D721Med (cell line): ENCODE data around the gene PRLH.

Experiments
- DNase-seq: peaks from one replicate; pipeline ENCODE4 v3.0.0; 2011; ENCODE audit warnings: low spot score; ENCODE audit not compliant: insufficient read length
- FAIRE-seq: peaks from 2 replicates; lab custom pipeline; 2011; peaks lifted over from hg19 to GRCh38; lab: Jason Lieb, UNC
- TF ChIP-seq, protein P1 (sequence below): IDR thresholded peaks from 2 replicates; pipeline ENCODE4 v1.5.1; 2012; ENCODE audit warnings: mild to moderate bottlenecking, control low read depth; ENCODE audit not compliant: insufficient read depth; ENCODE audit errors: missing control alignments

PRLH gene

DNA sequence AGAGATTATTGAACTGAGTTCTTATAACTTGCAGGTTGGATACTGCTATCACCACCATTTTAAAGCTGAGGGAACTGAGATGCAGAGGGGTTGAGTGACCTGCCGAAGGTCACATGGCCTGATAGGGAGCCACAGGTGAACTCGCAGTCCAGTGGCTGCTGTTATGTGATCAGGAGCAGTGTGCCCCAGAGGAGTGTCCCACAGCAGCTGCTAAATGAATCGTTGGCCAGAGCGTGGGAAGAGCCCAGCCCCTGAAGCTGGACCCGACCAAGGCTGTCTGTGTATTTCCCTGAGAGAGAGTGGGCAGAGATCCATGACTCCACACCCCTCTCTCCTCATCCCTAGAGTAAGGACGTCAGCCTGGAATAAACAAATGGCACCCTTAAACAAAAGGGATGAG lies 26.7 kb upstream of the PRLH start:
- no peak for FAIRE-seq
- TF ChIP-seq, protein P1, sequence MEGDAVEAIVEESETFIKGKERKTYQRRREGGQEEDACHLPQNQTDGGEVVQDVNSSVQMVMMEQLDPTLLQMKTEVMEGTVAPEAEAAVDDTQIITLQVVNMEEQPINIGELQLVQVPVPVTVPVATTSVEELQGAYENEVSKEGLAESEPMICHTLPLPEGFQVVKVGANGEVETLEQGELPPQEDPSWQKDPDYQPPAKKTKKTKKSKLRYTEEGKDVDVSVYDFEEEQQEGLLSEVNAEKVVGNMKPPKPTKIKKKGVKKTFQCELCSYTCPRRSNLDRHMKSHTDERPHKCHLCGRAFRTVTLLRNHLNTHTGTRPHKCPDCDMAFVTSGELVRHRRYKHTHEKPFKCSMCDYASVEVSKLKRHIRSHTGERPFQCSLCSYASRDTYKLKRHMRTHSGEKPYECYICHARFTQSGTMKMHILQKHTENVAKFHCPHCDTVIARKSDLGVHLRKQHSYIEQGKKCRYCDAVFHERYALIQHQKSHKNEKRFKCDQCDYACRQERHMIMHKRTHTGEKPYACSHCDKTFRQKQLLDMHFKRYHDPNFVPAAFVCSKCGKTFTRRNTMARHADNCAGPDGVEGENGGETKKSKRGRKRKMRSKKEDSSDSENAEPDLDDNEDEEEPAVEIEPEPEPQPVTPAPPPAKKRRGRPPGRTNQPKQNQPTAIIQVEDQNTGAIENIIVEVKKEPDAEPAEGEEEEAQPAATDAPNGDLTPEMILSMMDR: no peak
- DNase-seq: no peak

DNA sequence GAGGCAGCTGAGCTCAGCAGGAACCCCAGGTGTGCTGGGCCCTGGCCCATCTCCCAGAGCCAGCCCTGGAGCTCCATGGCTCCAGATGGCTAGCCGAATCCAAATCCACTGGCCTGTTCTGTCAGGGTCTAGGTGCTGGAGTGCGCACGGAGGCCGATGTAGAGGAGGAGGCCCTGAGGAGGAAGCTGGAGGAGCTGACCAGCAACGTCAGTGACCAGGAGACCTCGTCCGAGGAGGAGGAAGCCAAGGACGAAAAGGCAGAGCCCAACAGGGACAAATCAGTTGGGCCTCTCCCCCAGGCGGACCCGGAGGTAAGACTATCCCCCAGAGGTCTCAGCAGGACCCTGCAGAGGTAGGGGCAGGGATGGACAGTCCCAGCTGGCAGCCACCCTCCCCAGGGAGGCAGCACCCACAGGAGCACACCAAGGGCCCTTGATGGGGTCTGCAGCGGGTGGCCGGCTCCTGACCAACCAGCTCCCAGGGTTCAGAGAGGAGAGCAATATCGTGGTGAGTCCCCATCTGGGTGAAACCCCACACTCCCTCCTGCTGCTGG lies 26.1 kb upstream of the PRLH start:
- FAIRE-seq (no peak), DNase-seq (no peak)
- TF ChIP-seq, protein P1: no peak

DNA sequence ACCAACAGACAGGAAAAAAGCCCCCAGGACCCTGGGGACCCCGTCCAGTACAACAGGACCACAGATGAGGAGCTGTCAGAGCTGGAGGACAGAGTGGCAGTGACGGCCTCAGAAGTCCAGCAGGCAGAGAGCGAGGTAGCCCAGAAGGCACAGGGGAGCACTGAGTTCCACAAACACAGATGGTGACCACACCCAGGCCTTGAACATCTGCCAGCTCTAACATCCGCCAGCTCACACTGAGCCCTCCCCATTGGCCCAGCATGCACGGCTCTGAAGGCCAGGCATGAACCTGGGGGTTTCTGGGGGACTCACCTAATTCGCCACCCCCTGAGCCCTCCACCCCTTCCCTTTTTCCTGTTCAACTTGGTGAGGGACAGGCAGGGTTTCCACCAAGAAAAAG lies 25.6 kb upstream of the PRLH start:
- FAIRE-seq (no peak), DNase-seq (no peak)
- TF ChIP-seq, protein P1: no peak

DNA sequence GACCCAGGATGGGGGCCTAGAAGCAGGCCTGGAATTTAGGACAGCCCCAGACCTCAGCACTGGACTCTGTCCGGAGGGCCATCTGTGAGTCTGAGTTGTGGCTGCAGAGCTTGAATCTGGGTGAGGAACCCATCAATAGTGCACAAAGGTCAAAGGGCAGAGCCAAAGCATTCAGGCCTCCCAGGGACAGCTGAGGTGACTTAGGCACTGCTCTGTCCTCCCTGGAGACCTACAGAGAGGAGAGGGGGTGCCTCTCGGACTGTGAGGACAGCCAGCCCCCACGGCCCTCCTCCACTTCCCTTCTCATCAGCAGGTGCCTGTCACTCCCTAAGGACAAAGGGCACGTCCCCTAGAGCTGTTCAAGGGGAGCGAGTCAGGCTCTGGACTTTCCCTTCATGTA lies 25.1 kb upstream of the PRLH start:
- DNase-seq: no peak
- FAIRE-seq: no peak
- TF ChIP-seq, protein P1: no peak

DNA sequence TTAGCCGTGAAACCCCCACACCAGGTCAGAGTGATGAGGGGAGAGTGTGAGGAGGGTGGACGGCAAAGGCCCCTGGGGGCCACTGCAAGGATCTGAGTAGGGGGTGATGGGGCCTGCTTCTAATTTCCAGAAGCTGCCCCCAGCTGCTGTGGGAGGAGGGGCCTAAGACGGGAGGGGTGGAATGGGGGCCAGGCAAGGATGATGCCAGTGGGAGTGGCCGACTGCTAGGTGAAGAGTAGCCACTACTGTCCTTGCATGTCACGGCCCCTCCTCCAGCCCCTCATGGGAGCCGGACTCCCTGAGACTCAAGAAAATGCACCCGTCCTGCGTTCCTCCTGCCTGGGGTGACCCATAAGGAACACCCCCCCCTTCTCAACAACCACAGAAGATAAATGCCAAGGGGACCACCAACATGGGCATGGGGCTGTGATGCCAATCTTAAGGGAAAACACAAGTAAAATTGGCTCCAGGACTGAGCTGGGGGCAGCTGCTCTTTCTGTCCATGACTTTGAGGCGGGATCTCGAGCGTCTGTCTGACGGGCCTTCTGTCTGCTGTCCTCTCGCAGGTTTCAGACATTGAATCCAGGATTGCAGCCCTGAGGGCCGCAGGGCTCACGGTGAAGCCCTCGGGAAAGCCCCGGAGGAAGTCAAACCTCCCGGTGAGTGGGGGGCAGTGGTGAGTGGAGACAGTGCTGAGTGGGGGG lies 24.2 kb upstream of the PRLH start:
- DNase-seq (no peak), FAIRE-seq (no peak)
- TF ChIP-seq, protein P1: no peak

DNA sequence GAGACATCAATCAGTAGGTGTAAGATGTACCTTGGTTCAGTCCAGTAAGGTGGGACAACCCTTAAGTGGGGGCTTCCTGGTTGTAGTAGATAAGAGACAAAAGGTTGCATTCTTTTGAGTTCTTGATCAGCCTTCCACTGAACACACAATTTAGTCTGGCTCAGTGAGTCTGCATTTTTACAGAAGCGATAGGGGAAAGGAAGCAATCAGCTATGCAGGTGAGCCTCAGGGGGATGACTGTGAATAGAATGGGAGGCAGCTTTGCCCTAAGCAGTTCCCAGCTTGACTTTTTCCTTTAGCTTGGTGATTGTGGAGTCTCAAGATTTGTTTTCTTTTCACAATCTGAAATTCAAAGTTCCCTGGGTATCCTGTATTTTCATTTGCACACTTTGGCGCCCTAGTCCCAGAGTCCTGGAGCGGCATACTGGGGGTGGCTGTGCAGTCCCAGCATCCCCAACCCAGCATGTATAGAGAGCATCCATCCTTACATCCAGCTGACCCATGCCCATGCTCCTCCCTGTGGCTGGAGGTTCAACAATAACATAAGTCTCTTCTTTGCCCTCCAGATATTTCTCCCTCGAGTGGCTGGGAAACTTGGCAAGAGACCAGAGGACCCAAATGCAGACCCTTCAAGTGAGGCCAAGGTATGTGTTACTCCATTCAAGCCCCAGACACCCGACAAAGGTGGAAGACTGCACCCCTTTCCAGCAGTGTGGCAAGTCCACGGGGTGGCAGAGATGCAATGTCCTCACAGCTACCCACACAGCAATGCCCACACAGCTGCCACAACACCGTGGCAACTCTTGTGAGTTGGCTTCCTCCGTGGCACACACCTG lies 20.1 kb upstream of the PRLH start:
- TF ChIP-seq, protein P1: no peak
- FAIRE-seq (no peak), DNase-seq (no peak)
